Measurements from ENCODE around the gene SCPEP1.

The SCPEP1 gene

DNA sequence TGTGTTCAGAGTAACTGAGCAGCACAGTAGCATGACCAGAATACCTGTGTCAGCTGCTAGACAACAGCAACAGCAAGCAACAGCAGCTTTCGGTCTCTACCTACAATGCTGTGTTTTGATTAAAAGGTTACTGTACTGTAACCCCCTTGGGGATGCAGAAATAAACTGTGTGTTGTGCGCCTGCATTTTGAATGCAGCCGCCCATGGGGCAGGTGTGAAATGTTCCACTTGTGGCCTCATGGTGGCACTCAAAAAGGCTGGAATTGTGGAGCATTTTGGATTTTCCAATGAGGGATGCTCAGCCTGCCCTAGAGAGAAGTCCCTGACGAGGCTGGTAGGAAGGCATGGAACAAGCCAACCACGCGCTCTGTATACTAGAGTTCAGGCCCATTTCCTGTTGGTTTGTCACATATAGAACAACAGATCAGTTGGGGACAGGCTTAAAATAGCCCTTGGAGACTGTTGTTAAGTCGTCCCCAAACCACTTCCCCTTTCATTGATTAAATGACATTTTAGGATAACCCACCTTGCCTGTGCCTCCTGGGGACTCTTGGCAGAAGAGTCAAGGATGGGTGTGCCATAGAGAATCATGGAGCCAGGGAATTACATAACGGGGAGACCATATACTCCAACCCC, 27.1 kb downstream of the SCPEP1 start:
- FAIRE-seq: no peak

- no peak for FAIRE-seq
Observed at GRCh38 chr17:57006040-57006439, 28.1 kb downstream of the SCPEP1 start.

DNA sequence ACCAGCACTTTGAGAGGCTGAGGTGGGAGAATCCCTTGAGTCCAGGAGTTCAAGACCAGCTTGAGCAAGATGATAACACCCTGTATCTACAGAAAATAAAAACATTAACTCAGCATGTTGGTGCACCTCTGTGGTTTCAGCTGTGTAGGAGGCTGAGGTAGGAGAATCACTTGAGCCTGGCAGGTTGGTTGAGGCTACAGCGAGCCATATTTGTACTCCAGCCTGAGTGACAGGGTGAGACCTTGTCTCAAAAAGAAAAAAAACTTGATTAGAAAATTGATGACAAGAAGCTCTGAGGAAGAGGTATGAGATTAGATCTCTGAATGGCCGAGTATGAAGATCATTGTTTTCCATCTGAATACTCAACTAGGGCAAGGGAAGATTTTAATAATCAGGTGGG, 31.0 kb downstream of the SCPEP1 start:
- no peak for FAIRE-seq

DNA sequence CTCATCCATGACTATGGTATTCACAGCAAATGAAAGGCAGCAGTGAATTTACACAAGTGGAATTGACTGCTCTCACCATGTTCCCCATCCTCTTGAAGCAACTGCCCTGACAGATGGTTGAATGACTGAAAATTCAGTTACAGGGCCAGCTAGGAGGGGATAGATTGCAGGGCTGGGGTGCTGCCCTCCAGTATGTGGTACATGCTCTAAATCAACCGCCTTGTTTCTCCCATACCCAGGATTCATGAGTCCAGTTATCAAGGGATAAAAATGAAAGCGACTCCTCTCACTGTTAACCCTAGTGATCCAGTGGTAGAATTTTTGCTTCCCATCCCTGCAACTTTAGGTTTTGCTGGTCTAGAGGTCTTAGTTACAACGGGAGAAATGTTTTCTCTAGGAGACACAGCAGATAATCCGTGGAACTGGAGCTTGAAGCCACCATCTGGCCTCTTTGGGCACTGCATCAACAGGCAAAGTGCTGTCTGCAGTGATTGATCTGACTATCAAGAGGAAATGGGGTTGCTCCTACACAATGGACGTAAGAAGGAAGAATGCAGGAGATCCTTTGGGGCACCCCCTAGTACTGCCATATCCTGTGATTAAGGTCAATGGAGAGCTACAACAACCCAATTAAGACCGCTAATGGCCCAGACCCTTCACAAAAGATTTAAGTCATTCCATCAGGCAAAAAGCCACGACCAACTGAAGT, 32.0 kb downstream of the SCPEP1 start:
- no peak for FAIRE-seq

DNA sequence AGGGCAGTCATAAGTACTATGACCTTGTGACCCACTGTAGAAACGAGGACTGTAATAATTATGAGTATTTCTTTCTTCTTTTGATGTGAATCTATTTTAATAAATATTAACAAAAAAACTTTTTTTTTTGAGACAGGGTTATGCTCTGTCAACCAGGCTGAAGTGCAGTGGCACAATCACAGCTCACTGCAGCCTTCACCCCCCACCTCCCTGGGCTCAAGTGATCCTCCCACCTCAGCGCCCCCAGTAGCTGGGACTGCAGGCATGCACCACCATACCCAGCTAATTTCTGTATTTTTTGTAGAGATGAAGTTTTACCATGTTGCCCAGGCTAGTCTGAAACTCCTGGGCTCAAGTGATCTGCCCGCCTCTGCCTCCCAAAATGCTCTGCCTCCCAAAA, 32.6 kb downstream of the SCPEP1 start:
- FAIRE-seq: no peak

DNA sequence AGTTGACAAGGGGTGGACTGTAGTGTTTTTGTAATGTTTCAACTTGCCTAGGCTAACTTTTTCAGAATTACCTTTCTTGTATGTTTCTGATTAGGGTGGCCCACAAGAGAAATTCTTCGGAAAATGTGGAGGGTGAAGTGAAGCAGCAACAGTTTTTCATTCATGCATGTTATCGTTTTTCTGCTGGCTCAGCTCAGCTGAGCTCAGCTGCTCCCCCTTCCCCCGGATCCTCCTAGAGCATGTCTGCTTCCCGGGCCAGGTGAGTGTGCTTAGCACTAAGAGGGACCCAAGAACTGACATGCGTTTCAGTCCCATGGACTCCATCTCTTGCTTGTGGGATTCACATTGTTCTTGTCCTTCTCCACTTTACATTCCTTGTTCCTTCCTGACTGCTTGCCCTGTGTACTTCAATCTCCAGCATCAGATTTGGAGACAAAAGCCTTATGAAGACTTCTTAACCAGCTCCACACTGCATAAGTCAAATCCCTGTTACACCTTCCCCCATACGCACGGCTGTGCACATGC, 33.6 kb downstream of the SCPEP1 start:
- no peak for FAIRE-seq

GRCh38 chr17:57016071-57016763, 38.3 kb downstream of the SCPEP1 start:
- no peak for FAIRE-seq

DNA sequence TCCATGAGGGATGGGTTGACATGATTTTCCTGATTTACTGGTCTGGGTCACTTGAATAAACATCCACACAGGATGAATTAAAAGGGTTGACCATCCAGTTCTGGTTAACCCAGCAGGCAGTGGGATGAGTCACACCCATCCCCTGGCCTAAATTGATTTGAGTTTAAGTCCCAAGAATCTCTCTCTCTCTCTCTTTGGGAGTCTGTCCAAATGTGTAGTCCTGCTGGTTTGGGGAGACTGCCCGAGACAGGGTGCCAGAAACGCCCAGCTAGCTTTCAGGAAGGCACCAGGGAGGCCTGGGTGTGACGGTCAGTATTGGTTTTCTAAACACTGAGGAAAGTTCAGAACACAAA, 38.8 kb downstream of the SCPEP1 start:
- FAIRE-seq: no peak

DNA sequence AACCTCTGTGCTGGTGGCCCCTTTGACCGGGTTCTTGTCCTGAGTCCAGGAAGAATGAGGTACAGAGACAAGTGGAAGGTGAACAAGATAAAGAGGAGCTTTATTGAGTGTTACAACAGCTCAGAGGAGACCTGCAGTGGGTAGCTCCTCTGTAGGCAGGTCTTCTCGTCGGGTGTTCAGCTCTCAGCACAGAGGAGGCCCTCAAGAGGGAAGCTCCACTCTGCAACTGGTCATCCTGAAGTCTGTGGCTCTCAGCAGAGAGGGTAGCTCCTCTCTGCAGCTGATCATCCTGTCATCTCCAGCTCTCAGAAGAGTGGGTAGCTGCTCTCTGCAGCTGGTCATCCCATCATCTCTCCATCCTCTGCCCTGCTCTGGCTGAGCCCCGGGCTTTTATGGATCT, 39.7 kb downstream of the SCPEP1 start:
- no peak for FAIRE-seq

DNA sequence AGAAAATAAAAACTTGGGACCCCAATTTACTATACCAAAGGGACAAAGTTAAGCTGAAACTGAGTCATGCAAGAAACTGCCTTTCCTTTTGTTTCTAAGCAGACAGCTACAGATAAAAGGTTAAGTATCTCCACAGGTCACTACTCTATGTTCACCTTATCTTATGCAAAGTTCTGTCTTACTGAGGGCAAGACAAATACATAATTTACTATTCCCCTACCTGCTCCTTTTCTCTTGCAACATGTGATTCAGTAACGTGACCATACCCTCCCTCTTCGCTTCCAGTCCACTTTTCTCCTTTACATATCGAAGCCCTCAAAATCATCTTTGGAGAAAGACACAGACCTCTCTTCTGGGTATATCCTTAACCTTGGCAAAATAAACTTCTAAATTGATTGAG, 42.3 kb downstream of the SCPEP1 start:
- no peak for FAIRE-seq

GRCh38 chr17:57021226-57021940, 43.5 kb downstream of the SCPEP1 start:
- no peak for FAIRE-seq

GRCh38 chr17:57025876-57026275, 47.9 kb downstream of the SCPEP1 start:
- FAIRE-seq: no peak

DNA sequence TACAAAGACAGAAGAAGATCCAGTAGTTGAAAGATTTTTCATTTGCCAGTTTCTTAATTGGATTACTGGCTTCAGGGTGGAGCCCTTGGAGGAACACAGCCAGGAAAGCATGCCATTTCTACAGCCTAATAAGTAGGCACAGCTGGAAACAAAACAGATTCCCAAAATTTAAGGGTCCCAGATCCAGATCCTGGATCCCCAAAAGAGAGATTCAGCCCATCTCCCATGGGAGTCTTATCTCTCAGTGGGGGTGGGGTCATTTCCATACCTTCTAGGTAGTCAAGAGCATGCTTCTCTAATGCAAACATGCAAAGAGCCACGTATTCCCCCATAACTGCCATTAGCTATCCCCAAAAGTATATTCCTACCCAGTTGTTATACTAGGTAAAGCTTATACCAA, 49.9 kb downstream of the SCPEP1 start:
- FAIRE-seq: no peak

DNA sequence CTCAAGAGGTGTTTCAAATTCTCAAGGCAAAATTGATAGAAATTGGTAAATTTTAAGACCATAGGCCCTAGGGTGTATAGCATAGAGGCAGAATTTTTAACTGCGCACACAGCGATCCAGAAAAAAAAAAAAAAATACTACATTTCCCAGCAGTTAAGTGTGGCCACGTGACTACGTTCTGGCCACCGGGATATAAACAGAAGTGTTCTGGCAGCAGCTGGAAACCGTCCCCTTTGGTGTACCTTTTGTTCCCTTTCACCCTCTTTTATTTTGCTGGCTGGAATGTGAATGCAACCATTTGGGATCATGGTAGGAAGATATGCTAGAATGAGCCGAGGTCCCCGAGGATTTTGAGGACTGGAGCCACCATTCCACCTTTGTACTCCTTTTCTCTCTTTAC, 54.4 kb downstream of the SCPEP1 start:
- FAIRE-seq: no peak

DNA sequence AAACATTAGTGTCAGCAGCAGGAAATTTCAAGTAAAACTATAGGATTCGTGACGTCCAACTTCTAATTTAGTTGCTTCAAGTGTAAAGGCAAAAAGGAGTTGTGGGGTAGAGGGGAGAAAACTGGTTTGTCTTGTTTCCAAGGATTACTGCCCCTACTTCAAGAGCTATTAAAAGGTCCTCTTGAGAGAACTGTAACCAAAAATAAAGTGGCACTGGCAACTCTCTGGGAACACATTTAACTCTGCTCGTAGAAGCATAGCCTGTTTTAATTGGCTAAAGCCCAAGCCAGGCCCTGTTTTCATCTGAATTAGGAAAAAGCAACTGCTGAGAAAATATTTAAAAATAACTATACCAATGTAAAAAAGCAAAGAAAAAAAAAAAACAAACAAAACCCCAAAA, 55.4 kb downstream of the SCPEP1 start:
- peak; percentile 18 for FAIRE-seq

DNA sequence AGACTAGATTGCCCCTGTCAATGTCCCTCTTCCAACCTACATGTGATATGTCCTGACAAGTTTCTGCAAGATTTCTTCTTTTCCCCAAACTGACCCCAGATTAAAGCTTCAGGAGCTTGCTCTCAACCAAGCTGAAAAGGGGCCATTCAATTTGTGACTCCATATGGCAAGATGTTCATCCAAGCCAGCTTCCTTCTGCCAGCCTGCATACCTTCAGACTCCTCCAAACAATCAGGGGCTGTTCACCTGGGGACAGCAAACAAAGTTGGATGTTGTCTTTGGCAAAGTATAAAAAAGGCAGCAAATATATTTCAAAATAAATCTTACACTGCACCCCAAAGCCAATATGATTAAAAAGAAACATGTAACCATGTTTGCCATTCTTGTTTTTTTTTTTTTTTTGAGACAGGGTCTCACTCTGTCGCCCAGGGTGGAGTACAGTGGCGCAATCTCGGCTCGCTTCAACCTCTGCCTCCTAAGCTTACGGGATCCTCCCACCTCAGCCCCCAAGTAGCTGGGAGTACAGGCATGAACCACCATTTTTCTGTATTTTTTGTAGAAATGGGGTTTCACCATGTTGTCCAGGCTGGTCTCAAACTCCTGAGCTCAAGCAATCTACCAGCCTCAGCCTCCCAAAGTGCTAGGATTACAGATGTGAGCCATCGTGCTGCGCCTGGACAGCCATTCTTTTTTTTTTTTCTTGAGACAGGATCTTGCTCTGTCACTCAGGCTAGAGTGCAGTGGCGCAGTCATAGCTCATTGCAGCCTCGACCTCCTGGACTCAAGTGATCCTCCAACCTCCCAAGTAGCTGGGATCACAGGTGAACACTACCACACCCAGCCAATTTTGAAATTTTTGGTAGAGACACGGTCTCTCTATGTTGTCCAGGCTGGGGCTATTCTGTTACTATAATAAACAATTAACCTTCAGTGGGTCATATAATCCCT, 57.1 kb downstream of the SCPEP1 start:
- FAIRE-seq: no peak

GRCh38 chr17:57035971-57036481, 58.1 kb downstream of the SCPEP1 start:
- FAIRE-seq: no peak

DNA sequence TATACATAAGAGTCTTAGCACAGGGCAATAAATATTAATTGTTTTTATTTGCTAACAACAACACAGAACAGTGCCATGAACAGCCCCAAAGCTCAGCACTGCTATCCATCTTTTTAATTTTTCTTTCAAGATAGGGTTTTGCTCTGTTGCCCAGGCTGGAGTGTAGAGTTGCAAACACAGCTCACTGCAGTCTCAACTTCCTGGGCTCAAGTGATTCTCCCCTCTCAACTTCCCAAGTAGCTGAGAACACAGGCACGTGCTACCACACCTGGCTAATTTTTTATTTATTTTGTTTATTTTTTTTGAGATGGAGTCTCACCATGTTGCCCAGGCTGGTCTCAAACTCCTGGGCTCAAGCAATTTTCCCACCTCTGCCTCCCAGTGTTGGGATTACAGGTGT, 59.5 kb downstream of the SCPEP1 start:
- FAIRE-seq: no peak

DNA sequence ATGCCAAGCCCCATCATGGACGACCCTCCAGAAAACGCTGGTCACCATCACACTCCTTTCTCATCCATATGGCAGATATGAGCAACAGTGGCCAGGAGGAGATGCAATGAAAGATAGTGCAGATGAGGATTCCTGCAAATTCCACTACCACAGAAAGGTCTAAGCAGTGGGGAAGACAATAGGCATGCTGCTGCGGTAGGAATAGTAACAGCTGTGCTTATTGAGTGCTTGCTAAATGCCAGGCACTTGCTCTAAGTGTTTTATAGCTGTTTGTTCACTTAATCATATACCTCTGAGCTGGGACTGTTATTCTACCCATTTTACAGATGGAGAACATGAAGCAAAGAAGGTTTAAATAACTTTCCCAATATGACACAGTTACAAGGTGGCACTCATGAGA, 60.6 kb downstream of the SCPEP1 start:
- FAIRE-seq: no peak

GRCh38 chr17:57040571-57040970, 62.6 kb downstream of the SCPEP1 start:
- FAIRE-seq: no peak

- no peak for FAIRE-seq
Observed at GRCh38 chr17:57043276-57043675, 65.3 kb downstream of the SCPEP1 start.
